GM12878 (cell line): ENCODE measurements around the gene C5. TPM values are rescaled to one million over a fixed set of nuclear protein-coding genes. Genes with fewer than 3 reads are reported as not detected.
A peak's percentile ranks its signal among the peaks of the same experiment; 100 is the strongest.

Experiments
- BCL11A ChIP-seq: IDR thresholded peaks from 2 replicates; pipeline ENCODE4 v1.6.1; 2011; ENCODE audit warnings: low read depth, low read length
- BHLHE40 ChIP-seq, 2 experiments: fragments of 450-650 bp in 1 of 2; IDR thresholded peaks; 2 replicates each; pipeline ENCODE4 v1.6.1; 2011 to 2017; ENCODE audit warnings: low read depth in 2 of 2, borderline replicate concordance in 1 of 2, improper control_type of control experiment in 1 of 2, low read length in 1 of 2, mild to moderate bottlenecking in 1 of 2
- CREB1 ChIP-seq: IDR thresholded peaks from 2 replicates; pipeline ENCODE4 v1.6.1; 2012; ENCODE audit warnings: low read depth, mild to moderate bottlenecking, inconsistent platforms
- DPF2 ChIP-seq: fragments of 450-650 bp; IDR thresholded peaks from 2 replicates; pipeline ENCODE4 v1.6.1; 2017; ENCODE audit warnings: mild to moderate bottlenecking
- E2F4 ChIP-seq: IDR thresholded peaks from 2 replicates; pipeline ENCODE4 v1.6.1; 2012; ENCODE audit warnings: low read depth, low read length, improper control_type of control experiment
- HDAC2 ChIP-seq: fragments of 200-600 bp; sonication (generic); IDR thresholded peaks from 2 replicates; pipeline ENCODE4 v1.6.1; 2017
- HSF1 ChIP-seq: fragments of 150-350 bp; IDR thresholded peaks from 2 replicates; pipeline ENCODE4 v1.6.1; 2014; ENCODE audit warnings: mild to moderate bottlenecking, low read depth, low read length
- NBN ChIP-seq: fragments of 450-650 bp; IDR thresholded peaks from 2 replicates; pipeline ENCODE4 v1.6.1; 2016
- PML ChIP-seq: IDR thresholded peaks from 2 replicates; pipeline ENCODE4 v1.6.1; 2012; ENCODE audit warnings: low read length, inconsistent platforms
- POU2F2 ChIP-seq: IDR thresholded peaks from 3 replicates; pipeline ENCODE4 v1.6.1; 2011; ENCODE audit warnings: low read depth, mild to moderate bottlenecking, low read length, borderline replicate concordance
- RBBP5 ChIP-seq: fragments of 200-600 bp; sonication (generic); conservative IDR thresholded peaks from 2 replicates; pipeline ENCODE4 v1.6.1; 2016
- SP1 ChIP-seq: IDR thresholded peaks from one replicate; pipeline ENCODE4 v1.6.1; 2011; ENCODE audit warnings: low read depth, low read length
- SUZ12 ChIP-seq: fragments of 200-600 bp; sonication (generic); IDR thresholded peaks from one replicate; pipeline ENCODE4 v1.6.1; 2018; ENCODE audit warnings: antibody characterized with exemption, mild to moderate bottlenecking; ENCODE audit not compliant: unreplicated experiment
- TBL1XR1 ChIP-seq: IDR thresholded peaks from 2 replicates; pipeline ENCODE4 v1.6.1; 2012; ENCODE audit warnings: low read depth, low read length, improper control_type of control experiment
- ZSCAN29 ChIP-seq: fragments of 450-650 bp; IDR thresholded peaks from 2 replicates; pipeline ENCODE4 v1.6.1; 2017; ENCODE audit warnings: mild to moderate bottlenecking, moderate library complexity
- polyA plus RNA-seq, 11 experiments: library from polyadenylated mRNA; depleted of rRNA in 4 of 11; unstranded in 6 of 11; stranded (reverse) in 5 of 11; fragments of >200 nt; fragmentation: Nextera tagmentation in 4 of 11; fragmentation: Illumina TruSeq in 1 of 11; extraction: Ambion mirVana in 4 of 11; extraction: Trizol in 1 of 11; gene quantifications; 1 replicate in 1 of 11; 2 replicates in 10 of 11; pipeline versions ENCODE4 v1.2.1 to v1.2.3, GENCODE V29; 2011 to 2016; ENCODE audit warnings: inconsistent platforms in 2 of 11, missing spikeins in 2 of 11, low read depth in 1 of 11
- total RNA-seq, 4 experiments: library from RNA; depleted of rRNA in 3 of 4; stranded (reverse); fragments of >200 nt in 3 of 4; fragmentation: Illumina TruSeq in 1 of 4; extraction: Trizol in 1 of 4; gene quantifications; 2 replicates each; pipeline versions ENCODE4 v1.2.1 to v1.2.3, GENCODE V29; 2013 to 2021
- TF ChIP-seq, protein P1 (sequence below): IDR thresholded peaks from 2 replicates; pipeline ENCODE4 v1.6.1; 2012; ENCODE audit warnings: mild to moderate bottlenecking, low read depth, low read length
- TF ChIP-seq, protein P2 (sequence below): fragments of 150-350 bp; IDR thresholded peaks from 2 replicates; pipeline ENCODE4 v1.6.1; 2016; ENCODE audit warnings: low read depth, low read length
- TF ChIP-seq, protein P3 (sequence below): fragments of 450-650 bp; IDR thresholded peaks from 2 replicates; pipeline ENCODE4 v1.6.1; 2016; ENCODE audit warnings: mild to moderate bottlenecking, moderate library complexity, borderline replicate concordance

C5 gene
- total and polyA plus RNA-seq, 10 of the 15 experiments (the other 5 are each of a cell fraction or from before 2014, with no cell fraction given): 0.39 to 2.2 (median 1.2) TPM

DNA sequence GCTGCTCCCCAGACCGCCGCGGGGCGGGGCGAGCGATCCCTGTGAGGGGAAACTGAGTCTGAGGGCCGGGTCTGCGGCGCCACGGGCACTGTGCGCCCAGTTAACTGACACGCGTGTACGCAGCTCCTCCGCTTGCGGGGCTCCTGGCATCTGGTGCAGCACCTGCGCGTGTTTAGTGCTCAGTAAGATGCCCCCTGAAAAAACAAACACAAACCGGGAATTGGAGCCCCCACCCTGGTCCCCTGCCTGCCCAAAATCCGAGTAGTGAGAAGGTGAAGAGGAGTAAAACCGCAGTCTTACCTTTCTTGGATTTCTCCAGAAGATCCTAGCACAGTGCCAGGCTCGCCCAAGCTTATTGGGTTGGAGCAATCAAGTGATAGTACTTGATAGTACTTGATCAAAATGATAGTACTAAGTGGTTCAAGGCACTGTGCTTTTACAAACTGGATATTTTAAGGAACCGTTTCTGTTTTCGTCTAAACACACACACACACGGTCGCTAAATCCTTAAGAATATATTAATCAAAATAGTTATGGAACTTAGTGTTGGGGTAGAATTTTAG is 120.8 kb downstream of the C5 start (continued):
- TF ChIP-seq, protein P1, sequence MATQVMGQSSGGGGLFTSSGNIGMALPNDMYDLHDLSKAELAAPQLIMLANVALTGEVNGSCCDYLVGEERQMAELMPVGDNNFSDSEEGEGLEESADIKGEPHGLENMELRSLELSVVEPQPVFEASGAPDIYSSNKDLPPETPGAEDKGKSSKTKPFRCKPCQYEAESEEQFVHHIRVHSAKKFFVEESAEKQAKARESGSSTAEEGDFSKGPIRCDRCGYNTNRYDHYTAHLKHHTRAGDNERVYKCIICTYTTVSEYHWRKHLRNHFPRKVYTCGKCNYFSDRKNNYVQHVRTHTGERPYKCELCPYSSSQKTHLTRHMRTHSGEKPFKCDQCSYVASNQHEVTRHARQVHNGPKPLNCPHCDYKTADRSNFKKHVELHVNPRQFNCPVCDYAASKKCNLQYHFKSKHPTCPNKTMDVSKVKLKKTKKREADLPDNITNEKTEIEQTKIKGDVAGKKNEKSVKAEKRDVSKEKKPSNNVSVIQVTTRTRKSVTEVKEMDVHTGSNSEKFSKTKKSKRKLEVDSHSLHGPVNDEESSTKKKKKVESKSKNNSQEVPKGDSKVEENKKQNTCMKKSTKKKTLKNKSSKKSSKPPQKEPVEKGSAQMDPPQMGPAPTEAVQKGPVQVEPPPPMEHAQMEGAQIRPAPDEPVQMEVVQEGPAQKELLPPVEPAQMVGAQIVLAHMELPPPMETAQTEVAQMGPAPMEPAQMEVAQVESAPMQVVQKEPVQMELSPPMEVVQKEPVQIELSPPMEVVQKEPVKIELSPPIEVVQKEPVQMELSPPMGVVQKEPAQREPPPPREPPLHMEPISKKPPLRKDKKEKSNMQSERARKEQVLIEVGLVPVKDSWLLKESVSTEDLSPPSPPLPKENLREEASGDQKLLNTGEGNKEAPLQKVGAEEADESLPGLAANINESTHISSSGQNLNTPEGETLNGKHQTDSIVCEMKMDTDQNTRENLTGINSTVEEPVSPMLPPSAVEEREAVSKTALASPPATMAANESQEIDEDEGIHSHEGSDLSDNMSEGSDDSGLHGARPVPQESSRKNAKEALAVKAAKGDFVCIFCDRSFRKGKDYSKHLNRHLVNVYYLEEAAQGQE: no peak
- TF ChIP-seq POU2F2: 0 out of 3 replicates have a peak, but pooled peaks have one; percentile 4
- TF ChIP-seq DPF2: no peak; the same call in 1 of the 2 replicates
- no peak for TF ChIP-seq TBL1XR1
- TF ChIP-seq ZSCAN29: no peak
- no peak for TF ChIP-seq SP1
- no peak; a peak in 1 of 4 replicates for TF ChIP-seq BHLHE40 (IDR thresholded peaks at IDR 0.05; ENCODE audit: borderline replicate concordance in 1 of 2, low read depth in 2 of 2, low read length in 1 of 2)
- TF ChIP-seq SUZ12: no peak
- TF ChIP-seq E2F4: no peak
- TF ChIP-seq HSF1: 0 out of 2 replicates have a peak, but pooled peaks have one; percentile 13
- TF ChIP-seq HDAC2: no peak
- TF ChIP-seq CREB1: no peak
- TF ChIP-seq, protein P2, sequence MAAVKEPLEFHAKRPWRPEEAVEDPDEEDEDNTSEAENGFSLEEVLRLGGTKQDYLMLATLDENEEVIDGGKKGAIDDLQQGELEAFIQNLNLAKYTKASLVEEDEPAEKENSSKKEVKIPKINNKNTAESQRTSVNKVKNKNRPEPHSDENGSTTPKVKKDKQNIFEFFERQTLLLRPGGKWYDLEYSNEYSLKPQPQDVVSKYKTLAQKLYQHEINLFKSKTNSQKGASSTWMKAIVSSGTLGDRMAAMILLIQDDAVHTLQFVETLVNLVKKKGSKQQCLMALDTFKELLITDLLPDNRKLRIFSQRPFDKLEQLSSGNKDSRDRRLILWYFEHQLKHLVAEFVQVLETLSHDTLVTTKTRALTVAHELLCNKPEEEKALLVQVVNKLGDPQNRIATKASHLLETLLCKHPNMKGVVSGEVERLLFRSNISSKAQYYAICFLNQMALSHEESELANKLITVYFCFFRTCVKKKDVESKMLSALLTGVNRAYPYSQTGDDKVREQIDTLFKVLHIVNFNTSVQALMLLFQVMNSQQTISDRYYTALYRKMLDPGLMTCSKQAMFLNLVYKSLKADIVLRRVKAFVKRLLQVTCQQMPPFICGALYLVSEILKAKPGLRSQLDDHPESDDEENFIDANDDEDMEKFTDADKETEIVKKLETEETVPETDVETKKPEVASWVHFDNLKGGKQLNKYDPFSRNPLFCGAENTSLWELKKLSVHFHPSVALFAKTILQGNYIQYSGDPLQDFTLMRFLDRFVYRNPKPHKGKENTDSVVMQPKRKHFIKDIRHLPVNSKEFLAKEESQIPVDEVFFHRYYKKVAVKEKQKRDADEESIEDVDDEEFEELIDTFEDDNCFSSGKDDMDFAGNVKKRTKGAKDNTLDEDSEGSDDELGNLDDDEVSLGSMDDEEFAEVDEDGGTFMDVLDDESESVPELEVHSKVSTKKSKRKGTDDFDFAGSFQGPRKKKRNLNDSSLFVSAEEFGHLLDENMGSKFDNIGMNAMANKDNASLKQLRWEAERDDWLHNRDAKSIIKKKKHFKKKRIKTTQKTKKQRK: no peak
- TF ChIP-seq, protein P3, sequence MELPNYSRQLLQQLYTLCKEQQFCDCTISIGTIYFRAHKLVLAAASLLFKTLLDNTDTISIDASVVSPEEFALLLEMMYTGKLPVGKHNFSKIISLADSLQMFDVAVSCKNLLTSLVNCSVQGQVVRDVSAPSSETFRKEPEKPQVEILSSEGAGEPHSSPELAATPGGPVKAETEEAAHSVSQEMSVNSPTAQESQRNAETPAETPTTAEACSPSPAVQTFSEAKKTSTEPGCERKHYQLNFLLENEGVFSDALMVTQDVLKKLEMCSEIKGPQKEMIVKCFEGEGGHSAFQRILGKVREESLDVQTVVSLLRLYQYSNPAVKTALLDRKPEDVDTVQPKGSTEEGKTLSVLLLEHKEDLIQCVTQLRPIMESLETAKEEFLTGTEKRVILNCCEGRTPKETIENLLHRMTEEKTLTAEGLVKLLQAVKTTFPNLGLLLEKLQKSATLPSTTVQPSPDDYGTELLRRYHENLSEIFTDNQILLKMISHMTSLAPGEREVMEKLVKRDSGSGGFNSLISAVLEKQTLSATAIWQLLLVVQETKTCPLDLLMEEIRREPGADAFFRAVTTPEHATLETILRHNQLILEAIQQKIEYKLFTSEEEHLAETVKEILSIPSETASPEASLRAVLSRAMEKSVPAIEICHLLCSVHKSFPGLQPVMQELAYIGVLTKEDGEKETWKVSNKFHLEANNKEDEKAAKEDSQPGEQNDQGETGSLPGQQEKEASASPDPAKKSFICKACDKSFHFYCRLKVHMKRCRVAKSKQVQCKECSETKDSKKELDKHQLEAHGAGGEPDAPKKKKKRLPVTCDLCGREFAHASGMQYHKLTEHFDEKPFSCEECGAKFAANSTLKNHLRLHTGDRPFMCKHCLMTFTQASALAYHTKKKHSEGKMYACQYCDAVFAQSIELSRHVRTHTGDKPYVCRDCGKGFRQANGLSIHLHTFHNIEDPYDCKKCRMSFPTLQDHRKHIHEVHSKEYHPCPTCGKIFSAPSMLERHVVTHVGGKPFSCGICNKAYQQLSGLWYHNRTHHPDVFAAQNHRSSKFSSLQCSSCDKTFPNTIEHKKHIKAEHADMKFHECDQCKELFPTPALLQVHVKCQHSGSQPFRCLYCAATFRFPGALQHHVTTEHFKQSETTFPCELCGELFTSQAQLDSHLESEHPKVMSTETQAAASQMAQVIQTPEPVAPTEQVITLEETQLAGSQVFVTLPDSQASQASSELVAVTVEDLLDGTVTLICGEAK: 0 out of 2 replicates have a peak, but pooled peaks have one; percentile 27
- no peak for TF ChIP-seq RBBP5
- no peak for TF ChIP-seq PML
- TF ChIP-seq BCL11A: no peak
- no peak for TF ChIP-seq NBN
